ENCODE data around the gene FRMD1.

FRMD1 gene

DNA sequence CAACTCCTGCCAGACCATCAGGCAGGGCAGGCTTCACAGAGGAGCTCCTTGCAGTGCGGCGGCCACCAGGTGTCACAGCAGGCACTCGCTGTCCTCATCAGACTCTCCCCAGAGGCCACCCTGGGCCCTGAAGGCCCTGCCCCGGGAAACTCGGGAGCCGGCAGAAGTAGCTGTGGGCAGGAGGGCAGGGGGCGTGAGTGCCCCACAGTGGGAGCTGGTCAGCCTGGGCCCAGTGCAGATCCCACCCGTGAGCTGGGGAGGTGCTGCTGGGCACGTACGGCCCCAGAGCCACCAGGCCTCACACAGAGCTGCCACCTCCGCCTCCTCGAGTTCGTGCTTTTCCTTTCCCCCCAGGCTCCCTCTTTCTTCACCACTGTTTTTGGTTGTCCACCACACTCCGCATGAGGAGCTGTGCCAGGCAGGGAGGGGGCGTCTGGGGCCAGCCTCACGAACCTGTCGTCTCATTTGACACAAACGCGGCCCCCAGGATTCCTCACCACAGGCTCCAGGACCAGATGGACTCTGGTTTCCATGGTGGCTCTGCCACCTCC is 33.8 kb downstream of the FRMD1 start:
- DNase-seq (ENCODE audit: low read depth): no peak
- no peak overlapping the region for H3K4me3 ChIP-seq (ENCODE audit: control insufficient read depth, low read depth, low read length)
- TF ChIP-seq, protein P1, sequence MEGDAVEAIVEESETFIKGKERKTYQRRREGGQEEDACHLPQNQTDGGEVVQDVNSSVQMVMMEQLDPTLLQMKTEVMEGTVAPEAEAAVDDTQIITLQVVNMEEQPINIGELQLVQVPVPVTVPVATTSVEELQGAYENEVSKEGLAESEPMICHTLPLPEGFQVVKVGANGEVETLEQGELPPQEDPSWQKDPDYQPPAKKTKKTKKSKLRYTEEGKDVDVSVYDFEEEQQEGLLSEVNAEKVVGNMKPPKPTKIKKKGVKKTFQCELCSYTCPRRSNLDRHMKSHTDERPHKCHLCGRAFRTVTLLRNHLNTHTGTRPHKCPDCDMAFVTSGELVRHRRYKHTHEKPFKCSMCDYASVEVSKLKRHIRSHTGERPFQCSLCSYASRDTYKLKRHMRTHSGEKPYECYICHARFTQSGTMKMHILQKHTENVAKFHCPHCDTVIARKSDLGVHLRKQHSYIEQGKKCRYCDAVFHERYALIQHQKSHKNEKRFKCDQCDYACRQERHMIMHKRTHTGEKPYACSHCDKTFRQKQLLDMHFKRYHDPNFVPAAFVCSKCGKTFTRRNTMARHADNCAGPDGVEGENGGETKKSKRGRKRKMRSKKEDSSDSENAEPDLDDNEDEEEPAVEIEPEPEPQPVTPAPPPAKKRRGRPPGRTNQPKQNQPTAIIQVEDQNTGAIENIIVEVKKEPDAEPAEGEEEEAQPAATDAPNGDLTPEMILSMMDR (IDR thresholded peaks at IDR 0.05; ENCODE audit: control insufficient read depth, insufficient read depth, low read depth, low read length, missing control alignments): no peak

DNA sequence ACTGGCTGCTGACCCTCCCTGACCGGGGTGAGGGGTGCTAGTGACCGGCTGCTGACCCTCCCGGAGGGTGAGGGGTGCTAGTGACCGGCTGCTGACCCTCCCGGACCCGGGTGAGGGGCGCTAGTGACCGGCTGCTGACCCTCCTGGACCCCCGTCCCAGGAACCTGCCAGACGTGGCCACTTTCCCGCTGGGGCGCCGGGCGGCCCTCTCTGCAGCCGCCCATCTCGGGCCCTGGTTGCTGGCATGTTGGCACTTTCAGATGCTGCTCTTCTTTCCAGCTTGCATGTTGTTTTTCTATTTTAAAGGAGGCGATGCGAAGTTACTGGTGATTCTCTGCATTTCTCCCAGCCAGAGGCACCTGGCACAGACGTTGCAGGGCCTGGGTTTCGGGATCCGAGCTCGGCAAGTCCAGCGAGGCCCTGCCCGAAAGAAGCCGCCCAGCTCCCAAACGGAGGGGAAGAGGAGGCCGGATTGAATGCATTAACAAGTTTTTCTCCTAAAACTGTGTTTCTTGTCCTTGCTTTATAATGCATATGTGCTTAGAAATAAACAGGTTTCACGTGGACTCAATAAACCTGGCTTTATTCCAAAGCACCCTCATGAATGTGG is 34.4 kb downstream of the FRMD1 start:
- no peak overlapping the region for H3K4me3 ChIP-seq (ENCODE audit: control insufficient read depth, low read depth, low read length)
- DNase-seq (ENCODE audit: low read depth): no peak
- TF ChIP-seq, protein P1 (IDR thresholded peaks at IDR 0.05; ENCODE audit: control insufficient read depth, insufficient read depth, low read depth, low read length, missing control alignments): no peak

DNA sequence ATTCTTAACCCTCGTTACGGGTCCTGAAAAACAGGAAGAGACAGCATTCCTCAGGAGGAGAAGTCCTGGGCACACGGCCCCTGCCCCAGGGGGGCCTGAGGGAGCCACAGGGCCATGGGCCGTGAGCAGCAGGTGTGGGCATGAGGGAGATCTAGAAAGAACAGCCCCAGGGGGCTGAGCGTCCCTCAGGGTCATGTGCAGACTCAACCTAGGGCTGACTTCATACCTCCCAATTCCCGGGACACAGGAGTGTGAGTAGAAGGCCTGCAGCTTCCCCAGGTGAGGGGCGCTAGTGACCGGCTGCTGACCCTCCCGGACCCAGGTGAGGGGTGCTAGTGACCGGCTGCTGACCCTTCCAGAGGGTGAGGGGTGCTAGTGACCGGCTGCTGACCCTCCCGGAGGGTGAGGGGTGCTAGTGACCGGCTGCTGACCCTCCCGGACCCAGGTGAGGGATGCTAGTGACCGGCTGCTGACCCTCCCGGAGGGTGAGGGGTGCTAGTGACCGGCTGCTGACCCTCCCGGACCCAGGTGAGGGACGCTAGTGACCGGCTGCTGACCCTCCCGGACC is 35.1 kb downstream of the FRMD1 start:
- no peak for DNase-seq (ENCODE audit: low read depth)

DNA sequence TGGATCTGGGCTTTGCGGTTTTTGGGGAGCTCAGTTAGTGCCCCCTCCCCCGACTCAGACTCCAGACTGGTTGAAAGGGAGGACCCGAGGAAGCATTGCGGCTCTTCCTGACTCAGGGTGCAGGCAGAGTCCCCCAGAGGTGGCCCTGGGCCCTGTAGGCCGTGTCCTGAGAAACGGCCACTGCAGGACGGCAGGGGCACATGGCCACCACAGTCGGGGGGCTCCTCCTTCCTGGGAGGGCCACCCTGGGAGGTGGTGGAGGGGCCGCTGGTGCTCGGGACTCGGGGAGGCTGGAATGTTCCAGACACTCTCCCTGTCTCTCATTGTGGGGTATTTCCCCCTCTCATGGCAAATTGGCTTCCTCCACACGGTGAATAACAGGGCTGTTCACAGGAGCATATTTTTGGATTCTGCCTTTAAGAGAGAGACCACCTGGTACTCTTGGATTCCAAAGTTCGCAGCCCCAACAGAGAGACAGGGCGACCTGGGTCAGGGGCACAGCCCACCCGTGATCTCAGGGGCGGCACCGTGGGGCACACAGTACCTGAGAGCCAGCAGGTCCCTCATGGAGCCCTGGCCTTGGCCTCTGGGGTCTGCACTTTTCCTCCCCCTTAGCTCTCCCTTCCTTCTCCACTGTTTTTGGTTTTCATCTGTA is 35.7 kb downstream of the FRMD1 start:
- TF ChIP-seq, protein P1 (IDR thresholded peaks at IDR 0.05; ENCODE audit: control insufficient read depth, insufficient read depth, low read depth, low read length, missing control alignments): no peak
- DNase-seq (ENCODE audit: low read depth): no peak

More for the DNA sequence above, 35.1 kb downstream of the FRMD1 start:
- TF ChIP-seq, protein P1 (IDR thresholded peaks at IDR 0.05; ENCODE audit: control insufficient read depth, insufficient read depth, low read depth, low read length, missing control alignments): no peak
- H3K4me3 ChIP-seq (ENCODE audit: control insufficient read depth, low read depth, low read length): no peak overlapping the region

DNA sequence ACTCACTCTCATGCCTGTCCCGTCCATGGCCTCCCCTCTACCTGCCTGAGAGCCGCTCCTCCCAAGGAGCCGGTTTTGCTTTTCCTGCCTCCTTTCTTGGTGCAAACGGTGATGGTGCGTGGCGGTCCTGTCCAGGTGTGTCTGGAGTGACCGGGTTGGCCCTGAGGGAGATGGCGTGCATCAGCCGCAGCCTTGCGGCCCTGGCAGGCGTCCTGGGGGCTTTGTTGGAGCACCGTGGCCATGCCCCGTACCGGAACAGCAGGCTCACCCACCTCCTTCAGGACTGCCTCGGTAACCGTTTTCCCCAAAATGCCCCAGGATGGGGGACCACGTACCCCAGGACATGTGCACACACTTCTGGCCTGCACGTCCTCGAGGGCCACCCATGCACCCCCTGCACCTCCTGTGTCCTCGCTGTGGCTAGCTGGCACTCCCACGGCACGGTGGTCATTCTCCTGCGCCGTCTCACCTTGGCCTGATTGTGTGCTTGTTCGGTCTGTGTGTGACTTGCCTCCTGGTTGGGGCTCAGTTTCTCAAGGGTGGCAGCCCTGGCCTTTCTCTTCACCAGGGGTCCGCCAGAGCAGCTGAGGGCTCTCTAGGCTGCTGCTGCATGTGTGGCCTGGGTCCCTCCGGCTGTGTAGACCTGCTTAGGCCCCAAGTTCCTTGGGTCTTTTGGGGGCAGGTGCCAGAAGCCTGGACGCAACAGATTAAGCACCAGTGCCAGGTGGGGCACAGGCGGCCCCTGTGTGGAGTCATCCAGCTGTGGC is 36.4 kb downstream of the FRMD1 start:
- H3K4me3 ChIP-seq (ENCODE audit: control insufficient read depth, low read depth, low read length): no peak overlapping the region
- no peak for DNase-seq (ENCODE audit: low read depth)
- TF ChIP-seq, protein P1 (IDR thresholded peaks at IDR 0.05; ENCODE audit: control insufficient read depth, insufficient read depth, low read depth, low read length, missing control alignments): no peak

More for the DNA sequence above, 35.7 kb downstream of the FRMD1 start:
- H3K4me3 ChIP-seq (ENCODE audit: control insufficient read depth, low read depth, low read length): no peak overlapping the region

DNA sequence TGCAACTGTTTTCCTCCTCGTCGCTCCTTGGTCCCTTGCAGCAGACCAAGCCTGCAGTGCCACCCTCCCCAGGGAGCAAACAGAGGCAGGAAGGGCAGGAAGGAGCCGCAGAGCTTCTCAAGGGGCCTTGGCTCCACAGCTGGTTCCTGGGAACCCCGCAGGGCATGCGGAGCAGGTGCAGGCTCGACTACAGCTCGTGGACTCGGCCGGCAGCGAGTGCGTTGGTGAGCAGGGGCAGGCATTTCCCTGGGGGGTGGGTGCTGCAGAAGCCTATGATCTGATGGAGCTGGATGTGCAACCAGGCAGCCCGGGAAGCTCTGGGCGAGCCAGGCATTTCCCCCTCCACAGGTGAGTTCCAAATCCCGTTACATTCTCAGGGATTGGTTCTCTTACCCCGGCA is 37.1 kb downstream of the FRMD1 start:
- no peak for DNase-seq (ENCODE audit: low read depth)
- no peak overlapping the region for H3K4me3 ChIP-seq (ENCODE audit: control insufficient read depth, low read depth, low read length)
- TF ChIP-seq, protein P1 (IDR thresholded peaks at IDR 0.05; ENCODE audit: control insufficient read depth, insufficient read depth, low read depth, low read length, missing control alignments): no peak
